ENCODE data around the gene MT1E. TPM values are rescaled to one million over a fixed set of nuclear protein-coding genes. Genes with fewer than 3 reads are reported as not detected.

MT1E gene
- total RNA-seq, 1 experiment from 2014 or later = 383 TPM

DNA sequence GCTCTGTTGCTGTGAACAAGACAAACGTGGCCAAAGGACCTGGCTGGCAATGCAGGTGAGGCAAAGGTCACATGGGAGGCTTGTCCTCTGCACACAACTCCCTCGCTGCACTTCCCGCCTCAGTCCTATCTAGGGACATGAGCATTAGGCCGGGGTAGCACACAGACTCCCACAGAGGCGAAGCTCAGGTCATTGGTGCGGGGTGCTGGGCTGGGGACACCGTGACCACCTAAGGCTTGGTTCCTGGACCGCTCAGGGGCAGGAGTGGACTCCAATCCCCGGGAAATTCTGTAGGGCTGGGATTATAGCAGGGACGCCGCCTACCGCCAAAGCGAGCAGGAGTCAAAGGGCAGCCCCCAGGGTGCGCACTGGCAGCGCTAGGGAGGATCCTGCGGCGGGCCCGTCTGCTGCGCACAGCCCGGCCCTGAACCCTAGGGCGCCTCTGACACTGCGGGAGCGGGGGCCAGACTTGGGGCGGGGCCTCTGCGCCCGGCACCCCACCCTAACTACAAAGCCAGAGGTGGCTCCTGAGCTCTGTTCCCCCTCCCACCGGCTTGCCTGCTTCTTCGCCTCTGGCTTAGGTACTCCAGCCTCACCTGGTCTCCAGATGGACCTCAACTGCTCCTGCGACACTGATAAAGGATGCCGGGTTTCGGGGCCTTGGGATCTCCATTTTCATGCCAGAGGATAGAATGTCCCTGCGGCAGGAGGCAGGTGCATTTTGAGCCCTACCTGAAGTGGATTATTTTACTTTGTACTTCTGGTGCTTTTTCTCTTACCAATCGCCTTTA is 22.3 kb downstream of the MT1E start:
- peaks cover 11 to 23% of the 10 kb centered on the region in 2 experiments for H3K4me1 ChIP-seq (ENCODE audit: control insufficient read depth in 1 of 2, insufficient read depth in 2 of 2, low read length in 2 of 2)
- ChIA-PET CTCF (no interaction called here), RAD21 (ENCODE audit: low non-redundant PET in 1 of 2, low total read pairs in 2 of 2, uncharacterized antibody in 2 of 2, unreplicated experiment in 2 of 2) (no interaction called here), POLR2A (no interaction called here)
- ATAC-seq (no peak), DNase-seq (ENCODE audit: low read depth, low spot score) (no peak)
- no peaks in the 10 kb centered on the region for H3K79me2 ChIP-seq (ENCODE audit: insufficient read depth, low read length)
- no peak overlapping the region for H3K4me2 ChIP-seq (ENCODE audit: low read length)
- no peak overlapping the region for H3K9ac ChIP-seq (ENCODE audit: low read length)
- intact Hi-C loops (cut with micrococcal nuclease) = no loop called here
- no peaks in the 10 kb centered on the region for H3K9me2 ChIP-seq (ENCODE audit: insufficient read depth)
- no peak overlapping the region for H3K27ac ChIP-seq (ENCODE audit: low read depth, low read length)
- no peak for TF ChIP-seq ZBTB33 (IDR thresholded peaks at IDR 0.05; ENCODE audit: extremely low read depth, insufficient replicate concordance, low read length)
- TF ChIP-seq SRF (IDR thresholded peaks at IDR 0.05; ENCODE audit: low read depth) = no peak
- TF ChIP-seq POLR2AphosphoS5 (IDR thresholded peaks at IDR 0.05; ENCODE audit: low read depth, low read length) = no peak
- TF ChIP-seq JUND (IDR thresholded peaks at IDR 0.05) = no peak
- no peak for TF ChIP-seq ATF3 (IDR thresholded peaks at IDR 0.05)
- no peak for TF ChIP-seq MAX (IDR thresholded peaks at IDR 0.05)
- TF ChIP-seq FOSL1 (IDR thresholded peaks at IDR 0.05; ENCODE audit: low read depth) = no peak
- TF ChIP-seq RAD21 (IDR thresholded peaks at IDR 0.05; ENCODE audit: low read depth) = no peak
- no peak for TF ChIP-seq ELF1 (IDR thresholded peaks at IDR 0.05; ENCODE audit: borderline replicate concordance, low read depth)
- TF ChIP-seq YY1 (IDR thresholded peaks at IDR 0.05; ENCODE audit: extremely low read depth, insufficient replicate concordance, low read depth, low read length) = no peak
- TF ChIP-seq EZH2 (IDR thresholded peaks at IDR 0.05) = no peak
- TF ChIP-seq CEBPB (IDR thresholded peaks at IDR 0.05; ENCODE audit: low read depth) = no peak
- TF ChIP-seq ZFX (IDR thresholded peaks at IDR 0.05) = no peak
- TF ChIP-seq CBX3 (IDR thresholded peaks at IDR 0.05; ENCODE audit: low read depth) = no peak
- TF ChIP-seq SIN3A (IDR thresholded peaks at IDR 0.05; ENCODE audit: low read depth) = no peak
- TF ChIP-seq SP1 (IDR thresholded peaks at IDR 0.05; ENCODE audit: low read depth) = no peak
- TF ChIP-seq, protein P1, sequence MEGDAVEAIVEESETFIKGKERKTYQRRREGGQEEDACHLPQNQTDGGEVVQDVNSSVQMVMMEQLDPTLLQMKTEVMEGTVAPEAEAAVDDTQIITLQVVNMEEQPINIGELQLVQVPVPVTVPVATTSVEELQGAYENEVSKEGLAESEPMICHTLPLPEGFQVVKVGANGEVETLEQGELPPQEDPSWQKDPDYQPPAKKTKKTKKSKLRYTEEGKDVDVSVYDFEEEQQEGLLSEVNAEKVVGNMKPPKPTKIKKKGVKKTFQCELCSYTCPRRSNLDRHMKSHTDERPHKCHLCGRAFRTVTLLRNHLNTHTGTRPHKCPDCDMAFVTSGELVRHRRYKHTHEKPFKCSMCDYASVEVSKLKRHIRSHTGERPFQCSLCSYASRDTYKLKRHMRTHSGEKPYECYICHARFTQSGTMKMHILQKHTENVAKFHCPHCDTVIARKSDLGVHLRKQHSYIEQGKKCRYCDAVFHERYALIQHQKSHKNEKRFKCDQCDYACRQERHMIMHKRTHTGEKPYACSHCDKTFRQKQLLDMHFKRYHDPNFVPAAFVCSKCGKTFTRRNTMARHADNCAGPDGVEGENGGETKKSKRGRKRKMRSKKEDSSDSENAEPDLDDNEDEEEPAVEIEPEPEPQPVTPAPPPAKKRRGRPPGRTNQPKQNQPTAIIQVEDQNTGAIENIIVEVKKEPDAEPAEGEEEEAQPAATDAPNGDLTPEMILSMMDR (IDR thresholded peaks at IDR 0.05 in 2 of 3, conservative IDR thresholded peaks at IDR 0.05 in 1 of 3; ENCODE audit: borderline replicate concordance in 1 of 3, insufficient read depth in 1 of 3, low read depth in 2 of 3, low read length in 2 of 3) = no peak
- TF ChIP-seq TCF7L2 (IDR thresholded peaks at IDR 0.05; ENCODE audit: borderline replicate concordance, extremely low read depth, insufficient read depth, insufficient read length) = no peak
- no peaks in the 10 kb centered on the region for H4K20me1 ChIP-seq (ENCODE audit: insufficient read depth)
- BruUV-seq (replicated peaks) = no TSS peak
- H3K4me3 ChIP-seq (replicated peaks in 1 of 2; ENCODE audit: low read depth in 1 of 2, low read length in 2 of 2) = no peak overlapping the region
- no peaks in the 10 kb centered on the region for H3K36me3 ChIP-seq (ENCODE audit: control insufficient read depth in 1 of 2, insufficient read depth in 2 of 2, low read length in 2 of 2)
- H2AFZ ChIP-seq (ENCODE audit: low read depth, low read length, poor library complexity, severe bottlenecking) = no peak overlapping the region
- no peaks in the 10 kb centered on the region for H3K27me3 ChIP-seq (ENCODE audit: insufficient read depth, low read length)
- H3K9me3 ChIP-seq (ENCODE audit: control insufficient read depth in 1 of 2, insufficient read depth in 1 of 2, low read depth in 1 of 2, low read length in 2 of 2) = no peaks in the 10 kb centered on the region
